OCI-LY7 (cell line): ENCODE measurements around the gene LONP1. TPM values are rescaled to one million over a fixed set of nuclear protein-coding genes. Genes with fewer than 3 reads are reported as not detected.
A peak's percentile ranks its signal among the peaks of the same experiment; 100 is the strongest.

Source experiments
- BruUV-seq: library from RNA; stranded (reverse); fragments of 400-500 nt; replicated peaks from 2 replicates; lab custom pipeline; 2021; lab: Mats Ljungman, UMichigan
- CTCF ChIA-PET: fragments of 300-600 bp; sonication (Branson Sonifier 250); formaldehyde crosslinking; loops from one replicate; lab custom pipeline; 2022; ENCODE audit warnings: antibody characterized with exemption; ENCODE audit not compliant: unreplicated experiment; lab: Charles Lee
- POLR2A ChIA-PET: fragments of 300-600 bp; sonication (Branson Sonifier 250); formaldehyde crosslinking; loops from one replicate; lab custom pipeline; 2022; ENCODE audit warnings: antibody characterized with exemption; lab: Charles Lee
- DNase-seq: peaks from one replicate; pipeline ENCODE4 v3.0.0-alpha.2; 2015; ENCODE audit warnings: low spot score
- H2AFZ ChIP-seq: fragments of 200-600 bp; sonication (generic), shearing (Covaris generic); 2 replicates; pipeline ENCODE4 v1.6.1; 2014; ENCODE audit warnings: mild to moderate bottlenecking, antibody characterized with exemption, low read length, moderate library complexity
- H3K27ac ChIP-seq: fragments of 200-600 bp; sonication (generic); 2 replicates; pipeline ENCODE4 v1.5.1; 2014; ENCODE audit warnings: mixed run types, low read depth, mild to moderate bottlenecking, moderate library complexity, low read length, inconsistent platforms; ENCODE audit not compliant: poor library complexity, severe bottlenecking
- H3K36me3 ChIP-seq: fragments of 200-600 bp; sonication (generic); 2 replicates; pipeline ENCODE4 v1.6.1; 2014; ENCODE audit warnings: mild to moderate bottlenecking, antibody characterized with exemption, low read length, moderate library complexity, mixed read lengths; ENCODE audit not compliant: insufficient read depth
- H3K4me1 ChIP-seq: fragments of 200-600 bp; sonication (generic); 2 replicates; pipeline ENCODE4 v1.5.1; 2014; ENCODE audit warnings: mild to moderate bottlenecking, low read length; ENCODE audit not compliant: insufficient read depth, poor library complexity, severe bottlenecking
- H3K4me2 ChIP-seq: fragments of 200-600 bp; sonication (generic); 2 replicates; pipeline ENCODE4 v1.6.1; 2014; ENCODE audit warnings: mild to moderate bottlenecking, low read length
- H3K4me3 ChIP-seq: fragments of 200-600 bp; sonication (generic); 2 replicates; pipeline ENCODE4 v1.5.1; 2014; ENCODE audit warnings: mild to moderate bottlenecking, low read depth, low read length; ENCODE audit not compliant: poor library complexity, severe bottlenecking
- H3K79me2 ChIP-seq: fragments of 200-600 bp; sonication (generic); 2 replicates; pipeline ENCODE4 v1.6.1; 2016; ENCODE audit warnings: low read depth, mild to moderate bottlenecking, low read length, moderate library complexity, mixed read lengths; ENCODE audit not compliant: insufficient read depth
- H3K9me2 ChIP-seq: fragments of 200-600 bp; sonication (generic); 2 replicates; pipeline ENCODE4 v1.6.1; 2016; ENCODE audit warnings: mild to moderate bottlenecking, low read length, mixed read lengths; ENCODE audit not compliant: insufficient read depth
- H3K9me3 ChIP-seq: fragments of 200-600 bp; sonication (generic); 2 replicates; pipeline ENCODE4 v1.6.1; 2014; ENCODE audit warnings: mild to moderate bottlenecking, mixed run types, low read length, mixed read lengths
- H4K20me1 ChIP-seq: fragments of 200-600 bp; sonication (generic); 2 replicates; pipeline ENCODE4 v1.6.1; 2014; ENCODE audit warnings: mild to moderate bottlenecking, antibody characterized with exemption, low read length, moderate library complexity, mixed read lengths; ENCODE audit not compliant: insufficient read depth
- EZH2phosphoT487 ChIP-seq: fragments of 200-600 bp; sonication (generic); IDR thresholded peaks from 2 replicates; pipeline ENCODE4 v1.6.1; 2018; ENCODE audit warnings: low read depth, borderline replicate concordance, mild to moderate bottlenecking, mixed run types, antibody characterized with exemption, low read length, moderate library complexity, mixed read lengths
- intact Hi-C: fragments of 100-400 bp; cut with micrococcal nuclease; formaldehyde crosslinking; loops from one replicate; pipeline ENCODE4 v1.10.0; 2022; ENCODE audit not compliant: unreplicated experiment
- total RNA-seq, 2 experiments: library from RNA; depleted of rRNA in 1 of 2; stranded (reverse); fragments of >200 nt in 1 of 2; shearing (Covaris generic) in 1 of 2; gene quantifications; 2 replicates each; pipeline ENCODE4 v1.2.3, GENCODE V29; 2014 to 2022
- TF ChIP-seq, protein P1 (sequence below): fragments of 200-600 bp; sonication (generic); conservative IDR thresholded peaks from 2 replicates; pipeline ENCODE4 v1.5.1; 2014; ENCODE audit warnings: mild to moderate bottlenecking, antibody characterized with exemption, low read length, moderate library complexity, mixed read lengths

The LONP1 gene
- total RNA-seq, 2 experiments from 2014 or later = 170 to 280 TPM

DNA sequence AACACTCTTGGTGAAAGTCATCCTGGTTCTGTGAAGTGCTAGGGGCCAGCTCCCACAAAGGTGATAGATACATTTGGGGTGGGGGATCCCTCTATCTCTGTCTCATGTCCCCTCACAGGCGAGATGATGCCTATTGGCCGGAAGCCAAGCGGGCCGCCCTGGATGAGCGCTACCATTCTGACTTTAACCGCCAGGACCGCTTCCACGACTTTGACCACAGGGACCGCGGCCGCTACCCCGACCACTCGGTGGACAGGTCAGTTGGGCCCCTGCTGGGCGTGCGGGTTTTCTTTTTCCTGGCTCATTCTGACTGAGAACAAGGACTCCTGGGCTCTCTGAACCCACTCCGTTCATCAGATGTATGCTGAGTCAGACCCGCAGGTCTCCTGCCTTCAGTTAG is 56.0 kb downstream of the LONP1 start:
- CTCF ChIA-PET = no interaction called here
- TF ChIP-seq, protein P1, sequence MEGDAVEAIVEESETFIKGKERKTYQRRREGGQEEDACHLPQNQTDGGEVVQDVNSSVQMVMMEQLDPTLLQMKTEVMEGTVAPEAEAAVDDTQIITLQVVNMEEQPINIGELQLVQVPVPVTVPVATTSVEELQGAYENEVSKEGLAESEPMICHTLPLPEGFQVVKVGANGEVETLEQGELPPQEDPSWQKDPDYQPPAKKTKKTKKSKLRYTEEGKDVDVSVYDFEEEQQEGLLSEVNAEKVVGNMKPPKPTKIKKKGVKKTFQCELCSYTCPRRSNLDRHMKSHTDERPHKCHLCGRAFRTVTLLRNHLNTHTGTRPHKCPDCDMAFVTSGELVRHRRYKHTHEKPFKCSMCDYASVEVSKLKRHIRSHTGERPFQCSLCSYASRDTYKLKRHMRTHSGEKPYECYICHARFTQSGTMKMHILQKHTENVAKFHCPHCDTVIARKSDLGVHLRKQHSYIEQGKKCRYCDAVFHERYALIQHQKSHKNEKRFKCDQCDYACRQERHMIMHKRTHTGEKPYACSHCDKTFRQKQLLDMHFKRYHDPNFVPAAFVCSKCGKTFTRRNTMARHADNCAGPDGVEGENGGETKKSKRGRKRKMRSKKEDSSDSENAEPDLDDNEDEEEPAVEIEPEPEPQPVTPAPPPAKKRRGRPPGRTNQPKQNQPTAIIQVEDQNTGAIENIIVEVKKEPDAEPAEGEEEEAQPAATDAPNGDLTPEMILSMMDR = no peak
- TF ChIP-seq EZH2phosphoT487 = no peak
- DNase-seq = no peak
- Histone ChIP-seq H3K9me2 (no peaks in the 10 kb centered on the region), H3K36me3 (peaks cover 99% of the 10 kb centered on the region), H4K20me1 (no peaks in the 10 kb centered on the region), H3K4me1 (no peaks in the 10 kb centered on the region), H3K27ac (no peak overlapping the region), H2AFZ (no peak overlapping the region), H3K4me3 (no peak overlapping the region), H3K9me3 (no peaks in the 10 kb centered on the region), H3K79me2 (no peaks in the 10 kb centered on the region), H3K4me2 (no peak overlapping the region)
- intact Hi-C loops = no loop called here
- no TSS peak for BruUV-seq
- POLR2A ChIA-PET = no interaction called here

DNA sequence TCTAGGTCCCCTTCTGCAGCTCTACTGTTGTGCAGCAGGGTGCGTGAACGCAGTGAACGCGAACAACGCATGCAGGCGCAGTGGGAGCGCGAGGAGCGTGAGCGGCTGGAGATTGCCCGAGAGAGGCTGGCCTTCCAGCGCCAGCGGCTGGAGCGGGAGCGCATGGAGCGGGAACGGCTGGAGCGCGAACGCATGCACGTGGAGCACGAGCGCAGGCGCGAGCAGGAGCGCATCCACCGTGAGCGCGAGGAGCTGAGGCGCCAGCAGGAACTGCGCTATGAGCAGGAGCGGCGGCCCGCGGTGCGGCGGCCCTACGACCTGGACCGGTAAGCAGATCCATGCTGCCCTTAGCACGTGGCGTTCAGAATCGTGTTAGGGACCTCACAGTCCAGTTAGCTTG is 58.5 kb downstream of the LONP1 start:
- Histone ChIP-seq H3K9me2 (no peaks in the 10 kb centered on the region), H3K4me2 (no peak overlapping the region), H4K20me1 (no peaks in the 10 kb centered on the region), H3K27ac (no peak overlapping the region), H3K36me3 (peaks cover 96% of the 10 kb centered on the region), H3K79me2 (no peaks in the 10 kb centered on the region), H3K4me3 (no peak overlapping the region), H3K4me1 (no peaks in the 10 kb centered on the region), H3K9me3 (no peaks in the 10 kb centered on the region), H2AFZ (no peak overlapping the region)
- BruUV-seq = no TSS peak
- DNase-seq = no peak
- ChIA-PET CTCF (no interaction called here), POLR2A (no interaction called here)
- no peak for TF ChIP-seq EZH2phosphoT487
- TF ChIP-seq, protein P1 = no peak
- intact Hi-C loops = no loop called here

DNA sequence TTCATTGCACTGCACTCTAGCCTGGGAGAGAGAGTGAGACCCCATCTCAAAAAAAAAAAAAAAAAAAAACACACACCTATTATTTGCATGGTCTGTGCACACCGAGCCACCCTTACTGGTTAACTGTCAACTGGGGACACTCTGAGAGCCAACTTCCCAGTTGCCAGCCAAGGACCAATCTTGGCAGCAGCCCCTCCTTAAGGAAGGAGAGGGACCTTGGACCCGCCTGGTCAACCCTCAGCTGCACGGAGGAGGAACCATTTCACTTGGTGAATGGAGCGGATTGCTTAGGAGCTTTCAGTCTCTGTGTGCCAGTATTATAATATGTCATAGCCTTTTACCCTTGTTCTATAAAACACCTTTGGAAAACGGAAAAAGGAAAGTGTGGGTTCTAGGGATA is 64.5 kb downstream of the LONP1 start:
- Histone ChIP-seq H3K9me2 (no peaks in the 10 kb centered on the region), H3K79me2 (no peaks in the 10 kb centered on the region), H3K9me3 (no peaks in the 10 kb centered on the region), H3K4me1 (no peaks in the 10 kb centered on the region), H3K4me3 (no peak overlapping the region), H3K27ac (no peak overlapping the region), H3K36me3 (peaks cover 96% of the 10 kb centered on the region), H4K20me1 (0 out of 2 replicates have a peak, but pooled peaks cover 2% of the 10 kb centered on the region), H3K4me2 (no peak overlapping the region), H2AFZ (no peak overlapping the region)
- intact Hi-C loops = no loop called here
- POLR2A ChIA-PET = no interaction called here
- BruUV-seq = TSS peak; percentile 32
- CTCF ChIA-PET = no interaction called here
- DNase-seq = no peak
- no peak for TF ChIP-seq EZH2phosphoT487
- TF ChIP-seq, protein P1 = no peak
